GM21619 (cell line): Measurements from ENCODE around the gene EFNB3.

Source experiments
- ATAC-seq: cut with Tn5 transposase; IDR thresholded peaks from one replicate; pipeline ENCODE4 v1.9.1; 2021; ENCODE audit not compliant: unreplicated experiment

Gene EFNB3, protein sequence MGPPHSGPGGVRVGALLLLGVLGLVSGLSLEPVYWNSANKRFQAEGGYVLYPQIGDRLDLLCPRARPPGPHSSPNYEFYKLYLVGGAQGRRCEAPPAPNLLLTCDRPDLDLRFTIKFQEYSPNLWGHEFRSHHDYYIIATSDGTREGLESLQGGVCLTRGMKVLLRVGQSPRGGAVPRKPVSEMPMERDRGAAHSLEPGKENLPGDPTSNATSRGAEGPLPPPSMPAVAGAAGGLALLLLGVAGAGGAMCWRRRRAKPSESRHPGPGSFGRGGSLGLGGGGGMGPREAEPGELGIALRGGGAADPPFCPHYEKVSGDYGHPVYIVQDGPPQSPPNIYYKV

DNA sequence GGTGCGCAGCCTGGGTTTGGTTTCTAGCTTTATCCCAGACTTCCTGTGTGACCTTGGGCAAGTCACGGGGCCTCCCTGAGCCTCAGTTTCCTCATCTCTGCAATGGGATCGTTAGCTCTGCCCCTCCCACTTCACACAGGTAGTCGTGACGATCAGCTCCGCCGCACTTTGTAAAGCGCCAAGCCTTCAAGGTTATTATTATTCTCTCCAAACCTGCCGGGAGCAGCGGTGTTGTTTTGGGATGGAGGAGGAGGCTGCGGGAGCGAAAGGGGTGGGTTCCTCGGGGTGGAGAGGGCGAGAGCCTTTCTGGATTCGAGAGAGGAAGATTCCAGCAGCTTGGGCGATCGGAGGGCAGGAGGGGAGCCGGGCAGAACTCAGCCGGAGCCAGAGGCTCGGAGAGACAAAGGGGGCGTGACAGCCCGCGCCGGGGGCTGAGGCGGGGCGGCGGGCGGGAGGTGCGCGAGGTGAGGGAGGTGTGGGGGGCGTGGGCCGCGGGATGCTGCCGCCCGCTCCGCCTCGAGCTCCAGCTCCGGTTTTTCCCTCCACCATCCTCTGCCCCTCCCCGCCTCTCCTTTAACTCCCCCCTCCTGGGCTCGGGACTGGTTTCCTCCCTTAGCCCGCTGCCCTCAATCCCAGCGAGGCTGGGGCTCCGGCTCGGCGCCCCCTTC, at the start of gene EFNB3:
Gene EFNB3 (plus strand): TSS at position 602 of the 668 bp plus-strand sequence. CDS start 397 bp downstream, outside the sequence.
- no peak for ATAC-seq

DNA sequence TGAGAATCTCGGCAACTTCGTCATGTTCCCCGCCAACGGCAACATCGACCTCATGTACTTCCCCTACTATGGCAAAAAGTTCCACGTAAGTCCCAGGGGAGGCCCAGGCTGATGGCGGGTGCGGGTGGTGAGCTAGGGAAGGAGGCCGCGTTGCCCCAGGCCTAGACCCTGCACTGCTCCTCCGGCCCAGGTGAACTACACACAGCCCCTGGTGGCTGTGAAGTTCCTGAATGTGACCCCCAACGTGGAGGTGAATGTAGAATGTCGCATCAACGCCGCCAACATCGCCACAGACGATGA, 49.5 kb upstream of the EFNB3 start:
- no peak for ATAC-seq

DNA sequence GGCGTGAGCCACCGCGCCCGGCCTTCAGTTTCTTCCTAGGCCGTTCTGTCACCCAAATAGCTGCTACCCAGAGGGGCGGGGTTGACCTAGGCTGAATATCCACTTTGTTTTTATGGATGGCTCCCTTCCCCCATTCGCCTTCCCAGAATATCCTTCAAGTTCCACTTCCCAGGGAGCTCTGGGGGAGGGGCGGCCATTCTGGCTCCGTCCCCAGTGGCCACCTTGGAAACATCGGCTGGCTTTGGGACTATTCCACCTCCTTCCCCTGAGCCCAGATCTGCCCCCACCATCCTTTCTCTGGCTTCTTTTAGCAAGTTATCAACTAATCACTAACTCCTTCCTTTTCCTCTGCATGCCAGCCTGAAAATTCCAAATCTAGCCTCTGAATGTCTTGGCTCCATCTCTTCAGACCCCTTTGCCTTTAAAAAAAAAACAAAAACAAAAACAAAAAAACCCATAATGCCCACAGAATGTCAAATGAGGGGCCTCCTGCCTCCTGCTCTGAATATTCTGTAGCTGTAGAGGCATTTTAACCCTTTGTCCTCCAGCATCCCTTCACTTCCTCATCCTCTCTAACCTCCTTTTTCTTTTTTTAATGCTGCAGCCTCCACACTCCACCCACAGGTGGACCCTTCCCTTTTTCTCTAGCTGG, 47.9 kb upstream of the EFNB3 start:
- no peak for ATAC-seq

DNA sequence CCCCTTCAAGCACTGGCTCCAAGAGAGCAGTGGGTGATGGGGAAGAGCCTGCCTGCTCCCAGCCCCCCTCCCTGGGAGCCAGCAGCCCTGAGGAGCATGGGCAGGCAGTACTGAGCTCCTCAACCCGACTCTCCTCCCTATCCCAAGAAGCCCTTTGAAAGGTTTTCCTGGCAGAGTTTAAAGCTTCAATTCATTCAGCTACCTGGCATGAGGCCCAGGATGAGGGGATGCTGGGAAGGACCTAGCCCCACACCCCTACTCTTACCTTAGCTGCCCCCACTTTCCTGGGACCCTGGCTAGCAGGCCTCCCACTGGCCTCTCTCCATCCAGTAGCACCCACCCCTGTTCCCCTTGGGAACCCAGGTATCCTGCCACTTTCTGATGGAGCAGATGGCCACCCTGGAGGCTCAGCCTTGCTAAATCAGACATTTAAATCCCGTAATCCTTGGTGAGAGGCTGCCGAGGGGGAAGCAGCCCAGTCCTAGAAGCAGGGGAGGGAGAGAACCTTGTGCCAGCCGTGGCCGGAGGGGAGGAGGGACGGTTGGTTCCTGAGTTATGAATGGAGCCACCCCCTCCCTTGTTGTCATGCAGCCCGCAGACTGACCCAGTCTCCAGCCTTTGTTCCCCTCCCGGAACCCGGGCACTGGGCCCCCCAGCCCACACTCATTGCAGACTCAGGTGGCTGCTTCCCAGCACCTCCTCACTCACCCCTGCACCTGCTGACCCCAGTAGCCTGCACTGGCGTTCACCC, 37.2 kb upstream of the EFNB3 start:
- ATAC-seq, result no peak

DNA sequence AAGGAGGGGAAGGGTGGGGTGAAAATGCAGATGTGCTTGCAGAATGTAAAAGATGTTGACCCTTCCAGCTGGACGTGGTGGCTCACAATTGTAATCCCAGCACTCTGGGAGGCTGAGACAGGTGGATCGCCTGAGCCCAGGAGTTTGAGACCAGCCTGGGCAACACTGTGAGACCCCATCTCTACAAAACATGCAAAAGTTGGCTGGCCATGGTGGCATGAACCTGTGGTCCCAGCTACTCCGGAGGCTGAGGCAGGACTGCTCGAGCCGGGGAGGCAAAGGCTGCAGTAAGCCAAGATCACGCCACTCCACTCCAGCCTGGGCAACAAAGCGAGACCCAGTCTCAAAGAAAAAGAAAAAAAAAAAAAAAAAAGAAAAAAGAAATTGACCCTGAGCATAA, 36.5 kb upstream of the EFNB3 start:
- no peak for ATAC-seq

DNA sequence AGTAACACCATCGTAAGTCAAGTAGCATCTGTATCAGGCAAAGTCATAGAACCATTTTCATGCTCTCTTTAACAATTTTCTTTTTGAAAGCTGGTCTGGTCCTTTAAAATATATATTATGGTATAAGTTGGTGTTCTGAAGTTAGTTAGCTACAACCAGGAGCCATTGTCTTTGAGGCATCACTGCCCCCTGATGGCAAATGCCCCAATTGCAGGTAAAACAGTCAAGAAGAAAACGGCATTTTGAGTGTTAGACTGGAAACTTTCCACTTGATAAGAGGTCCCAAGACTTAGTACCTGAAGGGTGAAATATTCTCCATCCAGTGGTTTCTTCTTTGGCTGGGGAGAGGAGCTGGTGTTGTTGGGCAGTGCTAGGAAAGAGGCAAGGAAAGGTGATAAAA, 31.8 kb upstream of the EFNB3 start:
- ATAC-seq, result no peak

DNA sequence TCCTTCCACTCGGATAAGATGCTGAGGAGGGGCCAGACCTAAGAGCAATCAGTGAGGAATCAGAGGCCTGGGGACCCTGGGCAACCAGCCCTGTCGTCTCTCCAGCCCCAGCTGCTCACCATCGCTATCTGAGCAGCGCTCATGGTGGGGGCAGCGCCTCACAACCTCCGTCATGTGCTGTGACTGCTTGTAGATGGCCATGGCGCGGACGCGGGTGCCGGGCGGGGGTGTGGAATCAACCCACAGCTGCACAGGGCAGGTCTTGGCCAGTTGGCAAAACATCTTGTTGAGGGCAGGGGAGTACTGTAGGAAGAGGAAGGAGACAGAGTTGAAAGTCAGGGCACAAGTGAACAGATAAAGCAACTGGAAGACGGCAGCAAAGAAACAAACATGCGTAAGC, 30.1 kb upstream of the EFNB3 start:
- ATAC-seq, result no peak

DNA sequence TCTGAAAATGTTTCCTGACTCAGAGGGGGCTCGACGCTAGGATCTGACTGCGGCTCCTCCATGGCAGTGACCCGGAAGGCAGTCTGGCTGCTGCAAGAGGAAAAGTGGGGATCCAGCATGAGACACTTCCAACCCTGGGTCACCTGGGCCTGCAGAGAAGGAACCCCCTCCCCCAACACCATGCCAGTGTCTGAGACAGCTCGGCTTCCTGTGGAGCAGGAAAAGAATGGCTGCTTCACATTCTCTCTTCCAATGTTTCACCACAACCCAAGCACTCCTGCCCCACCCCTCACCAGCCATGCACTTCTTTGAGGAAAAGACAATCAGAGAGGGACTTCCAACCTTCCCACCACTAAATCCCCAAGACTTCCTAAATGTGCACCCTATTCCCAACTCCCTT, 28.5 kb upstream of the EFNB3 start:
- no peak for ATAC-seq

DNA sequence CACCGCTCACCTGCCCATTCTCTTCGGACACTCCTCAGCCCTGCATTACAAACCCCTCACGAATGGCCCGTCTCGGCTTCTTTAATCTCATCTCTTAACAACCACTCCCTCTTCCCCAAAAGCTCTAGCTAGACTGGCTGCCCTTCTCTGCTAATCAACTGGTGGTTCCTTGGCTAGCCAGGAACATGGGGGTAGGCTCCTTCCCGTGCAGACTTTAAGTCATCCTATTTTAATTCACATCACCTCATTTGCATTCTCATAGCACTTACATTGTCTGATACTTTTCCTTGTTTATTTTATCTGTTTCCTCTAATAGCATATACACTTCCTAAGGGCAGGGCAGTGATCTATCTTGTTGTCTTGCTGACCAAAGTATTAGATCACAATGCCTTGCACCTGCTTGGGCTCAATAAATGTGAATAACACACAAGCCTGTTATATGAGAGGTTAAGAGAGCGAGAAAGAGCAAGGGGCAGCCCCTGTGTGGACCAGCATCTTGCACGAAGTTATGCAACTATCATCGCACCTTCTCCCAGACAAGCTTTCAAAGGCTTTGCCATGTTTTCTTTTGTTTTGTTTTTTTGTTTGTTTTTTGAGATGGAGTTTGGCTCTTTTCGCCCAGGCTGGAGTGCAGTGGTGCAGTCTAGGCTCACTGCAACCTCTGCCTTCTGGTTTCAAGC, 27.5 kb upstream of the EFNB3 start:
- ATAC-seq, result no peak

DNA sequence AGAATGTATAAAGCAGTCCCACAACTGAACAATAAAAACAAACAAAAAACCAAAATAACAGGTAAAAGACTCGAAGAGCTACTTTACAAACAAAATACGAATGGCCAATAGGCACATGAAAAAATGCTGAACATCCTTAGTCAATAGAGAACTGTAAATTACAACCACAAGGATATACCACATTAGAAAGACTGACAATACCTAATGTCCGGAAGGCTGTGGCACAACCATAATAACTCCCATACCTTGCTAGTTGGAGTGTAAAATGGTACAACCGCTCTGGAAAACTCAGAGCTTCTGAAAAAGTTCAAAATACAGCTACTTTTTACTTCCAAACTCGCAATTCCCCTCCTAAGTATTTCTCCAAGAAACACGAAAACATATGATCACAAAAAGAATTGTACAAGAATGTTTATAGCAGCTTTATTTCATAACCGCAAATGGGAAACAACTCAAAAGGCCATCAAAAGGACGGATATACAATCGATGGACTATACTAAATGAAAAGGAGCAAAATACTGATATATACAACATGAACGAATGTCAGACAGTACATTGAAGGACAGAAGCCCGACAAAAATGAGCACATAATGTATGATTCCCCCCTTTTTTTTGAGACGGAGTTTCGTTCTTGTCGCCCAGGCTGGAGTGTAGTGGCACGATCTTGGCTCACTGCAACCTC, 20.0 kb upstream of the EFNB3 start:
- no peak for ATAC-seq

DNA sequence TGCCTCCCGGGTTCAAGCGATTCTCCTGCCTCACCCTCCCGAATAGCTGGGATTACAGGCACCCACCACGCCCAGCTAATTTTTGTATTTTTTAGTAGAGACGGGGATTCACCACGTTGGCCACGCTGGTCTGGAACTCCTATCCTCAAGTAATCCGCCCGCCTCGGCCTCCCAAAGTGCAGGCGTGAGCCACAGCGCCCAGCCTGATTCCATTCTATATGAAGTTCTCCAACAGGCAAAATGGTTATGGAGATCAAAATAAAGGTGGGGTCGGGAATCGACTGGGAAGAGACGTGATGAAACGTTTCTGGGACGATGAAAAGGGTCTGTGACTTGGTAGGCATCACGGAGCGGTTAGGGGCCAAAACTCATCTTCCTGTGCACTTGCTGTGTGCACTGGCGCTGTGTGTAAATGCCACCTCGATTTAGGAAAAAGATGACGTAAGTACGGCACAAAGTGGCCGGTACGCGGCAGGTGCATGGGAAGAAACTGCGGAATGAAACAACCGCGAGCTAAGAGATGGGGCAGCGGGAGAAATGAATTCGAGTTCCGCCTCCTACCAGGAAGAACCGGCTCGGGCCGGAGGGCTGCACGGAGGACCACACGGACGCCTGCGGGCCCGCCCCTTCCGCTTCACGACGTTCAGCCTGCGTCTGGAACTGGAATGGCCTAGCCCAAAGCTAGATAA, 19.3 kb upstream of the EFNB3 start:
- peak; percentile 50 for ATAC-seq

DNA sequence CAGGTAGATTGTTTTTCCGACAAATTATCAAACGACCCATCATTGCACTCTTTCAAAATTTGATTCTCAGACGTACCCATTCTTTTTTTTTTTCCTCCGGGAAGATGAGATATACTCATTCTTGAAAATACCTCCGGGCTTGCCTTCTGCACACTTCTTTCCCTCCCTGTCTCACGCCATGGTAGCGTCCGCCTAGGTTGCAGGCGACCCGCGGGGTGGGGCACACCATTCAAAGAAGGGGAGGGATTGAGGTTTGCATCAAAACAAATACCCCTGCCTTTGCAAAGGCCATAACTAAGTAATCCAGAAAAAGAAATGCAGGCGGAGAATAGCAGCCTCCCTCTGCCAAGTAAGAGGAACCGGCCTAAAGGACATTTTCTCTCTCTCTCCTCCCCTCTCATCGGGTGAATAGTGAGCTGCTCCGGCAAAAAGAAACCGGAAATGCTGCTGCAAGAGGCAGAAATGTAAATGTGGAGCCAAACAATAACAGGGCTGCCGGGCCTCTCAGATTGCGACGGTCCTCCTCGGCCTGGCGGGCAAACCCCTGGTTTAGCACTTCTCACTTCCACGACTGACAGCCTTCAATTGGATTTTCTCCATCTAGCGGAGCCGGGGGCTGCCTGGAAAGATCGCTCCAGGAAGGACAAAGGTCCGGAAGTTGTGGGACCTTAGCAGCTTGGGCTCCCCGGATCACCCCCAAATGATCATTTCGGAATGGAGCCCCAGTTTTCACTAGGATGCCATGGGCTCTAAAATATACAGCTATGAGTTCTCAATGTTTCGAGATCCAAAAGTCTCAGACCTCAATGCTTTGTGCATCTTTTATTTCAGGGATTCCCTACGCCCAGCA, 18.6 kb upstream of the EFNB3 start:
- peak; percentile 40 for ATAC-seq

DNA sequence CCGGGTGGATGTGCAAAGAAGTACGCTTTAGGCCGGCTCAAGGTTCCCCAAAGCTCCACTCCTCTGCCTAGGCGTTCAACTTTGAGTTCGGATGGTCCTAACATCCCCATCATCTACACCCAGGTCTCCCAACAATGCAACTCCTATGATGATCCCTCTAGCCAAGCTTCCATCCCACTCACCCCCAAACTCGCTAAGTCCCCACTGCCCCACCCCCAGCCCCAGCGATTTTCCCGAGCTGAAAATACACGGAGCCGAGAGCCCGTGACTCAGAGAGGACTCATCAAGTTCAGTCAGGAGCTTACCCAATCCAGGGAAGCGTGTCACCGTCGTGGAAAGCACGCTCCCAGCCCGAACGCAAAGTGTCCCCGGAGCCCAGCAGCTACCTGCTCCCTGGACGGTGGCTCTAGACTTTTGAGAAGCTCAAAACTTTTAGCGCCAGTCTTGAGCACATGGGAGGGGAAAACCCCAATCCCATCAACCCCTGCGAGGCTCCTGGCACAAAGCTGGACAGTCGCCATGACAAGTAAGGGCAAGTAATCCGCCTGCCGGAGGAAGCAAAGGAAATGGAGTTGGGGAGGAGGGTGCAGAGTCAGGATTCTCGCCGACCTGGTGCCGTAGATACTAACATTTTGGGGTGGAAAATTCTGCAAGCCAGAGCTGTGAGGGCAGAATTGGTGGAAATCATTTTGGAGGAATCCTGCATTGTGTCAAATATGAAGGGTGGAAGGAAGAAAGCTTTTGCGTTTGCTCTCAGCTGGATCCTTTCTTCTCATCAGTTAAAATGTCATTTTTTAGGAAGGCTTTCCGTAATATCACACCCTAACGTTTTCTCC, 17.7 kb upstream of the EFNB3 start, which contains the start of gene TP53:
Gene TP53 (minus strand): TSS at position 419 of the 836 bp plus-strand sequence. CDS start 10,896 bp downstream, outside the sequence.
- no peak for ATAC-seq

DNA sequence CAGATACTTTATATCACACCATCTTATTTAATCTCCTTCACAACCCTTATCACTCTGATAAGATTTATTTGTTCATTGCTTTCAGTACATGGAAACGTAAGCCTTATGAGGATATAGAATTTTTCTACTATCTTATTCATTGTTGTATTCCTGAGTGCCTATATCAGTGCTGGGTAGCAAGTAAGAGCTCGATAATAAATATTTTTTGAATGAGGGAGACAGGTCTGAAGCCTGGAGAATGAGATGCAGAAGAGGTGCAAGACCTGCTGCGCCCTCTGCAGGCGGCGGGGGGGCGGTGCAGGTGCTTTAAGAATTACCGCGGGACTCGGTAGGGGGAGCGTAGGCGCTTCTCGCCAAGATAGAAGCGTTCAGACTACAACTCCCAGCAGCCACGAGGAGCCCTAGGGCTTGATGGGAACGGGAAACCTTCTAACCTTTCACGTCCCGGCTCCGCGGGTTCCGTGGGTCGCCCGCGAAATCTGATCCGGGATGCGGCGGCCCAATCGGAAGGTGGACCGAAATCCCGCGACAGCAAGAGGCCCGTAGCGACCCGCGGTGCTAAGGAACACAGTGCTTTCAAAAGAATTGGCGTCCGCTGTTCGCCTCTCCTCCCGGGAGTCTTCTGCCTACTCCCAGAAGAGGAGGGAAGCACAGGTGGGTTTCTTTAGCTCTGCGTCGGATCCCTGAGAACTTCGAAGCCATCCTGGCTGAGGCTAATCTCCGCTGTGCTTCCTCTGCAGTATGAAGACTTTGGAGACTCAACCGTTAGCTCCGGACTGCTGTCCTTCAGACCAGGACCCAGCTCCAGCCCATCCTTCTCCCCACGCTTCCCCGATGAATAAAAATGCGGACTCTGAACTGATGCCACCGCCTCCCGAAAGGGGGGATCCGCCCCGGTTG, 16.8 kb upstream of the EFNB3 start, which contains the start of gene WRAP53:
Gene WRAP53 (plus strand): TSS at position 570 of the 900 bp plus-strand sequence. CDS start 172 bp downstream, at position 742.
- peak; percentile 64 for ATAC-seq

DNA sequence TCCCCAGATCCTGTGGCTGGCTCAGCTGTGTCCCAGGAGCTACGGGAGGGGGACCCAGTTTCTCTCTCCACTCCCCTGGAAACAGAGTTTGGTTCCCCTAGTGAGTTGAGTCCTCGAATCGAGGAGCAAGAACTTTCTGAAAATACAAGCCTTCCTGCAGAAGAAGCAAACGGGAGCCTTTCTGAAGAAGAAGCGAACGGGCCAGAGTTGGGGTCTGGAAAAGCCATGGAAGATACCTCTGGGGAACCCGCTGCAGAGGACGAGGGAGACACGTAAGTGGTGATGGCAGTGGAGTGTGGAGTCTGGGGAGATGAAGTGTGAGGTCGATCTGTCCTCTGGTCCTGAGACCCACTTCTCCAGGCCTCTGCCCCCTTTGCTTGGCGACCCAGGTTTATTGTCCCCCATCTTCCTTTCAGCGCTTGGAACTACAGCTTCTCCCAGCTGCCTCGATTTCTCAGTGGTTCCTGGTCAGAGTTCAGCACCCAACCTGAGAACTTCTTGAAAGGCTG, 16.1 kb upstream of the EFNB3 start:
- no peak for ATAC-seq

DNA sequence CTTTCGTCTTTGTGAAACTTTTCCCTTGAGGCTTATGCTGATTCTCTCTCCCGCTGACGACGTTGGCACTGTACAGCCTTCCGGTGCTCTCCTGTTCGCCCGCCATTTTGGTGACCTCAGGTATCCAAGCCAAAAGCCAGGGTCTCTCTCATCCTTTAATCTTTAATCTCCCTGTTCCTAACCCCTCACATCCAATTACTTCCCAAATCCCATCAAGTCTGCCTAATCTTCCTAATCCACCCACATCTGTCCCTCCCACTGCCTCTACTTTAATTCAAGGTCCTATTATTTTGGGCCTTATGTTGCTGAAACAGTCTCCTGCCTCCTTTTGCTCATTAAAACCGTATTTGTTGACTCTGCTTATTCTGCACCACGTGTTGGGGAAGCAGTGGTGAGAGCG, 9.4 kb upstream of the EFNB3 start:
- no peak for ATAC-seq
